A204.1 (cell line): Measurements from ENCODE around the gene ITSN1.

Source experiments
- FAIRE-seq: peaks from 2 replicates; lab custom pipeline; 2012; peaks lifted over from hg19 to GRCh38; lab: Jason Lieb, UNC

ITSN1 gene

DNA sequence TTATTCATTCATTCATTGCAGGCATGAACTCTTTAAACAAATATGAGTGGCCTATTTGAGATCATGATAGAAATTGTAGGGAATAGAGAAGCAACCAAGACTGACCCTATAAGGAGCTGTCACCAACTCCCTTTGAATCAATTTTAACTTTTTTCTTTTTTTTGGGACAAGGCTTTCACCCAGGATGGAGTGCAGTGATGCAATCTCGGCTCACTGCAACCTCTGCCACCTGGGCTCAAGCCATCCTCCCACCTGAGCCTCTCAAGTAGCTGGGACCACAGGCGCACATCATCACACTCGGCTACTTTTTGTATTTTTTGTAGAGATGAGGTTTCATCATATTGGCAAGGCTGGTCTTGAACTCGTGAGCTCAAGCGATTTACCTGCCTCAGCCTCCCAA is 290.4 kb downstream of the ITSN1 start:
- FAIRE-seq: no peak

DNA sequence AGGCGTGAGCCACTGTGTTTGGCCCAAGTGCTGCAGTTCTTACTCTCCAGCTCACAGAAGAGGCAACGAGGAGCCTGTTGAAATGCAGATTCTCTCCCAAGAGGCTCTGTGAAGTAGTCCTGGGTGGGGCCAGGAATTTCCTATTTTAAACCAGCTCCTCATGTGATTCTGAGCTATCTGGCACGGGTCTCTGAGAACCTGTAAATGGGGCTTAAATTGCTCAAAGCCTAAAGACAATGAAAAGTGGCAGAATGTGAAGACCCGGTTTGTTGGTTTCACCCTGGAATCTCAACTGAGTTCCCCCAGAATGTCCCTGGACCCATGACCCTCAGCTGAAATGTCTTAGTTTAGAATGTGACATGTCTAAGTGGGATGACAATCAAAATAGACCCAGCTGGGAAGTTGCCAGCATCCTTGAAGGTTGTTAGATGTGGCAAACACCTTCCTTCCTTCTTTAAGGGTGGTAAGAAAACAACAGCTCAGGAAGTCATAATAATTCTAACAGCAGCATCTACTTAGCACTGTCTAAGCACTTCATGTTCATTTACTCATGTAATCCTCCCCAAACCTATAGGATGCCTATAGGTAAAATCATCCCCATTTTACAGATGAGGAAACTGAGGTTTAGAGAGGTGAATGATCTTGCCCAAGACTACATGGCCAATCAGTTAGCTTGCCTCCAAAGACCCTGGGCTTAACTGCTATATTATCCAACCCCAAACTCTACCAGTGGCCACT is 294.2 kb downstream of the ITSN1 start:
- FAIRE-seq: no peak

GRCh38 chr21:33937146-33937545 is 294.8 kb downstream of the ITSN1 start:
- FAIRE-seq: no peak

GRCh38 chr21:33937931-33938339 is 295.6 kb downstream of the ITSN1 start:
- FAIRE-seq: no peak

DNA sequence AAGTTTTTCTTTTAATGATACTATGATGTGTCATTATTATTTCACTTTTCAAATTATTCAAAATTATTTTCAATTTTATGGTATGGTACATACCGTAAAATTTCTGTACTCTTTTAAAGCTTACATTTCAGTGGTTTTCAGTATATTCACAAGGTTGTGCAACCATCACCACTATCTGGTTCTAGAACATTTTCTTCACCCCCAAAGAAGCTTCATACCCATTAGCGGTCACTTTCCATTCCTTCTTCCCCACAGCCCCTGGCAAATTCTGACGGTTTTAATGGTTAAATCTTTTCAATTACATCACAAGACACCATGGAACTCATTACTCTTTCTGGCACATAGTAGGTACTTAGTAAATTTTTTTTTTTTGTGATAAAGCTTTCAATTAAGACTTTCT is 296.1 kb downstream of the ITSN1 start:
- FAIRE-seq: no peak

GRCh38 chr21:33939226-33939625 is 296.9 kb downstream of the ITSN1 start:
- no peak for FAIRE-seq

DNA sequence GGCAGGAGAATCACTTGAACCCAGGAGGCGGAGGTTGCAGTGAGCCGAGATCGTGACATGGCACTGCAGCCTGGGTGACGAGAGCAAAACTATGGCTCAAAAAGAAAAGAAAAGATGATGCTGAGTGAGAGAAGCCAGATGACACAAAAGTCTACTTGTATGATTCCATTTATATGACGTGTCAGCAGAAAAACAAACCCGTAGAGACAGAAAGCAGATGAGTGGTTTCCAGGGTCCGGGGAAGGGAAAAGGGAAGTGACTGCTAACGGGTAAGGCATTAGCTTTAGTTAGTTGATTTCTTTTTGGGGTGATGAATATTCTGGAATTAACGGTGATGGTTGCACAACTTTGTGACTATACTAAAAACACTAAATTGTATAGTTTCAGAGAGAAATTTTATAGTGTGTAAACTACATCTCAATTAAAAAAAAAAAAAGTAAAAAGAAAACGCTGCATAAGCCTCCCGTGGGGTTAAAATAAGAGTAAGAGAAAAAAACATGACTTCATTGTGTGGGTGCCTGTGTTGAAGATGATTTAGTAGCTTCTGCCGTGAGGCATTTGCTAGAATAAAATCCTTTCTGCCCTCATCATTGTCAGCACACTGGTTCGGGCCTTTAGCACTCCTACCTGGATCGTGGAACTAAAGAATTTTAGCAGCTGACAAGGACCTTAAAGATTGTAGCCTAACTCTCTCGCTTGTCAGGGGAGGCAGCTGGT is 298.0 kb downstream of the ITSN1 start:
- no peak for FAIRE-seq

- FAIRE-seq: no peak
Measured at GRCh38 chr21:33940881-33941245, 298.6 kb downstream of the ITSN1 start.

DNA sequence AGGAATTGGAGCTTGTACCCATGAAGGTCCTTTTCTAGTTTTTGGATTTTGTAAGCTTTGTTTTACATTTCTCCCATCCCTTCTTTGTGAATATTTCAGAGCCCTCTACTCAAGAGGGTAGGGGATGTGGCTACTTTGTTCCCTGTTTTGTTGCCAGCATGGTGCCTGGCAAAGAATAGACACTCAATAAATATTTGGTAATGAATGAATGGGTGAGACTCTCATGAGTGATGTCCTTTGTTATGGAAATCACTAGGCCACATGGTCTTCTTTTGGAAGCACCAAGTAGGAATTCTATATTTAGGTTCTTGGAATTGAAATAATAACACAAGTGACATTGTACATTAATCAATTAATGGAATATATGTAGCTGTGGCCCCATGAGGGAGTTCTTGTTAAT is 300.1 kb downstream of the ITSN1 start:
- FAIRE-seq: no peak

- FAIRE-seq: no peak
Measured at GRCh38 chr21:33943293-33943692, 301.0 kb downstream of the ITSN1 start.

GRCh38 chr21:33944185-33944763 is 302.0 kb downstream of the ITSN1 start:
- FAIRE-seq: no peak

GRCh38 chr21:33945652-33946270 is 303.5 kb downstream of the ITSN1 start:
- FAIRE-seq: no peak

- no peak for FAIRE-seq
Measured at GRCh38 chr21:33947451-33948095, 305.3 kb downstream of the ITSN1 start.

- FAIRE-seq: no peak
Measured at GRCh38 chr21:33948096-33948950, 306.0 kb downstream of the ITSN1 start.

DNA sequence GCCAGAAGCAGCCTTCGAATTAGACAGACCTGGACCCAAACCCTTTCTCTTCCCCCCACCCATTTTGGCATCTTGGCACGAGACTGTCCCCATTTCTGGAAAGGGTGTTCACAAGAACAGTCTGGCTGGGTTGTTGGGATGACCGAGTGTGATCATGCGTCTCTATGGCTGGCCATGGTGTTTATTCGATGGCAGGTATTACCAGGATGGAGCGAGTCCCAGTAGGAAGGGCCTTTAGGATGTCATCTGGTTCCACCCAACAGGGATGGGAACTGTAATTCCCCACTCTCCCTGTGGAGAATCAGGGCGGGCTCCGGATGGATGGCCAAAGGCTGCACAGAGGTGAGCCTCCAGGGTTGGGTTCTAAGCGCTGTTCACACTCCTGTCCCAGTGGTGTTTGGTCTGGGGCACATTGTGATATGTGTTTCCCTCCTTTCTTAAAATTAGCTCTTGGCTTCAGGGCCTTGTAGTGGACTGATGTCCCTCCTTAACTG is 306.7 kb downstream of the ITSN1 start:
- no peak for FAIRE-seq
